Common myeloid progenitor, CD34-positive (primary cell): ENCODE results near the gene DHRS13.
"Not testable (repeated sequence)": the region's sequence is repeated elsewhere in the genome, so short reads cannot be mapped to it uniquely, and the experiment has no call there.

Experiments used
- CTCF ChIA-PET: fragments of 350-600 bp; sonication (Branson Sonifier 250); formaldehyde crosslinking; loops from one replicate; lab custom pipeline; 2021; ENCODE audit warnings: antibody characterized with exemption; lab: Charles Lee
- POLR2A ChIA-PET: fragments of 350-600 bp; sonication (Branson Sonifier 250); formaldehyde crosslinking; loops from one replicate; lab custom pipeline; 2021; ENCODE audit warnings: antibody characterized with exemption; lab: Charles Lee
- DNase-seq, 3 donors: peaks; one replicate each; pipeline versions ENCODE4 v3.0.0 to v3.0.0-alpha.2; 2013
- H3K27ac ChIP-seq, 2 experiments: 1 replicate in 1 of 2; 2 replicates in 1 of 2; pipeline ENCODE4 v1.7.0; 2013; ENCODE audit warnings: inconsistent platforms in 2 of 2, low read length in 2 of 2, mild to moderate bottlenecking in 2 of 2, low read depth in 1 of 2, moderate library complexity in 1 of 2; ENCODE audit not compliant: severe bottlenecking in 2 of 2, insufficient read depth in 1 of 2, poor library complexity in 1 of 2
- H3K27me3 ChIP-seq, 5 experiments: replicated peaks in 2 of 5; 1 replicate in 3 of 5; 2 replicates in 2 of 5; pipeline versions ENCODE4 v1.6.1 to v1.7.0; 2013; ENCODE audit warnings: low read length in 4 of 5, mild to moderate bottlenecking in 2 of 5, moderate library complexity in 2 of 5, inconsistent platforms in 1 of 5; ENCODE audit not compliant: insufficient read depth in 5 of 5, control insufficient read depth in 4 of 5
- H3K36me3 ChIP-seq, 4 experiments: 1 replicate in 2 of 4; 2 replicates in 2 of 4; pipeline versions ENCODE4 v1.6.1 to v1.7.0; 2013; ENCODE audit warnings: low read length in 3 of 4, control low read depth in 1 of 4, mild to moderate bottlenecking in 1 of 4; ENCODE audit not compliant: control insufficient read depth in 4 of 4, insufficient read depth in 4 of 4
- H3K4me1 ChIP-seq, 4 experiments: 1 replicate in 3 of 4; 2 replicates in 1 of 4; pipeline versions ENCODE4 v1.6.1 to v1.7.1; 2013; ENCODE audit warnings: low read length in 3 of 4, mild to moderate bottlenecking in 3 of 4, control low read depth in 1 of 4, inconsistent platforms in 1 of 4, moderate library complexity in 1 of 4; ENCODE audit not compliant: control insufficient read depth in 4 of 4, insufficient read depth in 4 of 4; ENCODE audit errors: control extremely low read depth in 1 of 4
- H3K4me3 ChIP-seq, 7 experiments: 1 replicate in 4 of 7; 2 replicates in 3 of 7; pipeline versions ENCODE4 v1.5.1 to v1.7.0; 2013; ENCODE audit warnings: mild to moderate bottlenecking in 7 of 7, low read length in 6 of 7, moderate library complexity in 6 of 7, inconsistent platforms in 2 of 7, low read depth in 2 of 7, control low read depth in 1 of 7; ENCODE audit not compliant: insufficient read depth in 4 of 7, control insufficient read depth in 1 of 7; ENCODE audit errors: extremely low read depth in 1 of 7
- H3K9me3 ChIP-seq, 5 experiments: 1 replicate in 4 of 5; 2 replicates in 1 of 5; pipeline versions ENCODE4 v1.6.1 to v1.7.1; 2013; ENCODE audit warnings: low read length in 4 of 5, mild to moderate bottlenecking in 2 of 5, inconsistent platforms in 1 of 5, low read depth in 1 of 5, moderate library complexity in 1 of 5; ENCODE audit not compliant: control insufficient read depth in 4 of 5, insufficient read depth in 2 of 5; ENCODE audit errors: control extremely low read depth in 1 of 5
- WGBS: methylation state at CpG from one replicate; pipeline ENCODE4 v1.1.5; 2013; ENCODE audit not compliant: insufficient coverage; 5-methylcytosine and 5-hydroxymethylcytosine counted together

Gene DHRS13

GRCh38 chr17:28907709-28908475 lies 5.0 kb upstream of the DHRS13 start:
- WGBS, result 100% methylated on average over 1 of the region's 3 CpGs
- POLR2A ChIA-PET, result interaction anchor here (2.8 kb wide), 1 partner anchor 18 kb away, joined by 9 read pairs; no protein-coding TSS in a partner anchor
- H3K36me3 ChIP-seq, result peaks cover 39 to 81% (median 68%) of the 10 kb centered on the region in 4 experiments

GRCh38 chr17:28906706-28907438 lies 4.0 kb upstream of the DHRS13 start:
- H3K27ac ChIP-seq, result no peak overlapping the region
- DNase-seq, result no peak
- peaks cover 36 to 71% (median 58%) of the 10 kb centered on the region in 4 experiments for H3K36me3 ChIP-seq
- H3K27me3 ChIP-seq, result no peaks in the 10 kb centered on the region
- CTCF ChIA-PET, result interaction anchor here (0.6 to 17.7 kb wide), 11 partner anchors 8 to 210 kb away, joined by 3 to 216 read pairs (median 4); partner anchors contain the start of gene FLOT2
- no peak overlapping the region for H3K4me3 ChIP-seq
- POLR2A ChIA-PET, result interaction anchor here (2.8 kb wide), 1 partner anchor 19 kb away, joined by 9 read pairs; no protein-coding TSS in a partner anchor
- H3K4me1 ChIP-seq, result peaks cover 0 to 12% (median 8%) of the 10 kb centered on the region in 4 experiments
- H3K9me3 ChIP-seq, result no peaks in the 10 kb centered on the region
- WGBS, result 91% methylated on average over 6 of the region's 7 CpGs

More at GRCh38 chr17:28907709-28908475, 5.0 kb upstream of the DHRS13 start:
- no peak for DNase-seq
- Histone ChIP-seq H3K9me3 (no peaks in the 10 kb centered on the region), H3K27ac (peak overlapping the region in 1 of 2 experiments; percentile 30), H3K4me1 (peaks cover 0 to 5% (median 4%) of the 10 kb centered on the region in 4 experiments), H3K27me3 (no peaks in the 10 kb centered on the region), H3K4me3 (no peak overlapping the region)
- CTCF ChIA-PET, result interaction anchor here (0.6 to 17.7 kb wide), 11 partner anchors 9 to 209 kb away, joined by 3 to 216 read pairs (median 4); partner anchors contain the start of gene FLOT2

DNA sequence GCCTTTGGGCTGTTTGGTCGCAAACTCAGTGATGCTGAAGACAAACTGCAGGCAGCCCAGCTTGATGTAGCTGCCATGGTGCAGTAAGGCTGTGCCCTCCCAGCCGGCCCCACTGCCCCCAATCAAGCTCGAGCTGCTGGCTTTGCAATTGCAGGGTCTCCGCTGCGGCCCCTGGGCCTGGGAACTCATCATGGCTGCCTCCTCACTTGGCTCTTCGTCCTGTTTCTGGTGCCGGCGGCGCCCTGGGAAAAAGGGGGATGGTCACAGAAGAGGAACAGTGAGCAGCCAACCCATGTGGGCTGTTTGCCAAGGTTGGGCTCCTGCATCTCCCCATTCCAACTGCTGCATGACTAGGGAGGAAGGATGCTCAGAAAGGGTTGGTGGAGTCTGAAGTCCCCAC lies 3.4 kb upstream of the DHRS13 start:
- Histone ChIP-seq H3K36me3 (peaks cover 33 to 65% (median 52%) of the 10 kb centered on the region in 4 experiments), H3K4me3 (no peak overlapping the region), H3K27me3 (no peaks in the 10 kb centered on the region), H3K4me1 (peaks cover 0 to 18% (median 14%) of the 10 kb centered on the region in 4 experiments), H3K27ac (no peak overlapping the region), H3K9me3 (no peaks in the 10 kb centered on the region)
- no peak for DNase-seq
- CTCF ChIA-PET, result interaction anchor here (1.1 to 17.7 kb wide), 5 partner anchors 8 to 57 kb away, joined by 3 to 216 read pairs (median 8); partner anchors contain the start of gene FLOT2
- POLR2A ChIA-PET, result interaction anchor here (2.8 kb wide), 1 partner anchor 20 kb away, joined by 9 read pairs; no protein-coding TSS in a partner anchor
- 92% methylated on average over 9 of the region's 9 CpGs for WGBS

DNA sequence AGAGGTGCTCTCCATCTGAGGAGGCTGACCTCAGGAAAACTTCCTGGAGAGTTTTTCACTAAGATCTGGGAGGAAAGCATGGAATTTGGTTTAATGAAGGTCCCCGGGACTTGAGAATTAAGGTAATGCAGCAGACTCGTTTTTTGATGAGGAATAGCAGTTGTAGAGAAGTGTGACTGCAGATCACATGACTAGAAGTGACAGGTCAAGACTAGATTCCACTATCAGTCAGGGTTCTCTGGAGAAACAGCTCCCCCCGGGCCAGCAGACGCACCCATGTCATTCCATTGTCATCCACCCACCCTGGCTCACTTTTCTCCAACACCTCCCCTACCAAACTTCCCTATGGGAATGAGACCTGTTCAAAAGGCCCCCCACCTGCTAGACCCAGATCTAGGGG lies 1.9 kb upstream of the DHRS13 start:
- DNase-seq, result no peak
- Histone ChIP-seq H3K27ac (peak overlapping the region in 1 of 2 experiments; percentile 14), H3K4me3 (no peak overlapping the region), H3K4me1 (peaks cover 0 to 20% (median 18%) of the 10 kb centered on the region in 4 experiments), H3K27me3 (no peaks in the 10 kb centered on the region), H3K9me3 (no peaks in the 10 kb centered on the region), H3K36me3 (peaks cover 19 to 50% (median 44%) of the 10 kb centered on the region in 4 experiments)
- 60% methylated on average over 2 of the region's 4 CpGs for WGBS
- POLR2A ChIA-PET, result no interaction called here
- CTCF ChIA-PET, result interaction anchor here (0.7 to 17.7 kb wide), 8 partner anchors 9 to 152 kb away, joined by 3 to 216 read pairs (median 6); no protein-coding TSS in a partner anchor

- whole genome bisulfite sequencing, result 83% methylated on average over 3 of the region's 5 CpGs
- ChIA-PET POLR2A (interaction anchor here (1.3 kb wide), 1 partner anchor 46 kb away, joined by 5 read pairs; no protein-coding TSS in a partner anchor), CTCF (interaction anchor here (0.6 to 17.7 kb wide), 13 partner anchors 9 to 140 kb away, joined by 3 to 216 read pairs (median 4); no protein-coding TSS in a partner anchor)
- H3K36me3 ChIP-seq, result peaks cover 11 to 45% (median 32%) of the 10 kb centered on the region in 4 experiments
- H3K27me3 ChIP-seq, DNase-seq, H3K27ac ChIP-seq, H3K9me3 ChIP-seq: not testable (repeated sequence)
- peaks cover 0 to 27% (median 19%) of the 10 kb centered on the region in 4 experiments for H3K4me1 ChIP-seq
- peak overlapping the region in 1 of 7 experiments; percentile 74 for H3K4me3 ChIP-seq
Observed at GRCh38 chr17:28903546-28903841, 615 bp upstream of the DHRS13 start.

DNA sequence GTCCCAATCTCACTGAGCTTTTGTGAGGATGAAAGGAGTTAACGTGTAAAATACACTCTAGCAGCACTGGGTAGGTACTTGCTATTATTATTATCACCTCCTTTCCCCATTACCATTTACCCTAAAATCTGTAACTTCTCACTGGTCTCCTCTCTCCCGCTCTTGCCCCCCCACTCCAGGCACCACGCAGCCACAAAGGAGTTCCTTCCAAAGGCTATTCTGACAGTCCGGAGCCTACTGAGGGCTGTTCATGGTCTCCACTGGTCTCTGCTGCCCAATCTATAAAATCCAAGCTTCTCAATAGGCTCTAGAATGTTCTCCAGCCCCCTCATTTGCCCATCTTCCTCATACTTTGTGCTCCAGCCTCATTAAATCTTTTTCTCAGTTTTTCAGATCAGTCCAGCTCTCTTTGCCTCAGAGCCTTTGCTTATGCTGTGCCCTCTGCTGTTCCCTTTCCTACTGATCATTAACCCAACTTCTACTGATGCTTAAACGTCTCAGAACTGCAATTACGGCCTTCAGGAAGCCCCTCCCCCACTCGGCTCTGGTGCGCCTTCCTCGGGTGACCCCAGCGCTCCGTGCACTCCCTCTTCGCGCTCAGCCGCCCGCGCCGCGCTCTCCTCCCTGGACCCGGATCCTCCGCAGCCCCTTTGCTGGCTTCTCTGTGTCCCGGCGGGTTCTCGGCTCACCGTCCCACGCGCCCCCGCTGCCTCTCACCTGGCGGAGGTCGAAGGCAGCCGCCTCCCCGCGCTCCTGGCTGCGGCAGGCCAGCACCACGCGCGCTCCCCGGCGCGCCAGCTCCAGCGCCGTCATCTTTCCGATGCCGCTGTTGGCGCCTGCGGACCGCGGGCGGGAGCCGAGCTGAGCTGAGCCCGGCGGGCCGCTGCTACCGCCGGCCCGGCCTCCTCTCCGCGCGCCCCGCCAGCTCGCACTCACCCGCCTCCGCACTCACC lies 737 bp downstream of the DHRS13 start:
- peak in 1 of 3 donors; percentile 60 for DNase-seq
- no peaks in the 10 kb centered on the region for H3K9me3 ChIP-seq
- no peaks in the 10 kb centered on the region for H3K27me3 ChIP-seq
- CTCF ChIA-PET, result interaction anchor here (0.9 to 17.7 kb wide), 20 partner anchors 9 to 191 kb away, joined by 3 to 216 read pairs (median 5); partner anchors contain the start of genes PROCA1 and TLCD1
- POLR2A ChIA-PET, result interaction anchor here (0.5 to 1.3 kb wide), 3 partner anchors 47 to 599 kb away, joined by 3 to 6 read pairs (median 5); partner anchors contain the start of gene PHF12
- H3K27ac ChIP-seq, result peak overlapping the region; percentile 21 to 77
- H3K4me3 ChIP-seq, result peak overlapping the region; percentile 62 to 79 (median 75)
- peaks cover 2 to 32% (median 19%) of the 10 kb centered on the region in 4 experiments for H3K36me3 ChIP-seq
- under 1% methylated on average over 60 of the region's 62 CpGs for WGBS
- H3K4me1 ChIP-seq, result peaks cover 0 to 36% (median 28%) of the 10 kb centered on the region in 4 experiments
